A549 (cell line): ENCODE data around the gene PAGE4. TPM values are rescaled to one million over a fixed set of nuclear protein-coding genes. Genes with fewer than 3 reads are reported as not detected.

Experiments used
- ATAC-seq, 2 experiments: fragments of 200-7000 bp in 1 of 2; fragments of >200 bp in 1 of 2; cut with Nextera tagmentation in 1 of 2; cut with Tn5 transposase in 1 of 2; 3 replicates each; pipeline versions ENCODE4 v1.8.0 to v1.9.1; 2018 to 2020; ENCODE audit warnings: mild to moderate bottlenecking in 1 of 2, moderate library complexity in 1 of 2
- CTCF ChIA-PET: fragments of 300-600 bp; sonication (Branson Sonifier 250); formaldehyde crosslinking; extraction: SDS; loops from one replicate; lab custom pipeline; 2021; ENCODE audit warnings: antibody characterized with exemption, inconsistent platforms; lab: Yijun Ruan, JAX
- POLR2A ChIA-PET: fragments of 350-600 bp; formaldehyde crosslinking; extraction: SDS; loops from one replicate; lab custom pipeline; 2021; ENCODE audit warnings: antibody characterized with exemption, inconsistent platforms; lab: Yijun Ruan, JAX
- DNase-seq, 2 experiments: peaks; one replicate each; pipeline versions ENCODE4 v3.0.0 to v3.0.0-alpha.2; 2011 to 2016; ENCODE audit warnings: low read depth in 1 of 2, low spot score in 1 of 2
- FAIRE-seq: peaks from 2 replicates; lab custom pipeline; 2011; peaks lifted over from hg19 to GRCh38; lab: Jason Lieb, UNC
- H3K27ac ChIP-seq, 2 experiments: fragments of >200 bp; sonication (Bioruptor Twin); formaldehyde crosslinking; 3 replicates each; pipeline ENCODE4 v1.5.1; 2016 to 2017
- H3K4me1 ChIP-seq: fragments of >200 bp; sonication (Bioruptor Twin); formaldehyde crosslinking; 3 replicates; pipeline ENCODE4 v1.6.1; 2016
- H3K4me2 ChIP-seq: fragments of >200 bp; sonication (Bioruptor Twin); formaldehyde crosslinking; 3 replicates; pipeline ENCODE4 v1.6.1; 2016
- H3K4me3 ChIP-seq: fragments of >200 bp; sonication (Bioruptor Twin); formaldehyde crosslinking; 3 replicates; pipeline ENCODE4 v1.5.1; 2016
- H3K9me3 ChIP-seq: fragments of >200 bp; sonication (Bioruptor Twin); formaldehyde crosslinking; 3 replicates; pipeline ENCODE4 v1.6.1; 2016
- CBX8 ChIP-seq: fragments of 200-600 bp; sonication (generic); IDR thresholded peaks from 2 replicates; pipeline ENCODE4 v1.6.1; 2016
- EHMT2 ChIP-seq: fragments of 200-600 bp; sonication (generic); IDR thresholded peaks from 2 replicates; pipeline ENCODE4 v1.6.1; 2016; ENCODE audit warnings: antibody characterized with exemption, low read depth, mild to moderate bottlenecking, moderate library complexity
- FOSB ChIP-seq: fragments of 250-450 bp; sonication (Bioruptor Pico); IDR thresholded peaks from 2 replicates; pipeline ENCODE4 v1.5.0; 2020; ENCODE audit warnings: mild to moderate bottlenecking, moderate library complexity
- FOXS1 ChIP-seq: fragments of 250-450 bp; sonication (Bioruptor Pico); IDR thresholded peaks from 2 replicates; pipeline ENCODE4 v1.5.0; 2020; ENCODE audit warnings: mild to moderate bottlenecking, moderate library complexity
- HOXB5 ChIP-seq: fragments of 250-450 bp; sonication (Bioruptor Pico); IDR thresholded peaks from 2 replicates; pipeline ENCODE4 v1.5.0; 2020; ENCODE audit warnings: mild to moderate bottlenecking, moderate library complexity
- JUNB ChIP-seq: fragments of >200 bp; sonication (Bioruptor Twin); formaldehyde crosslinking; IDR thresholded peaks from 2 replicates; pipeline ENCODE4 v1.6.1; 2016
- NFE2L2 ChIP-seq: fragments of 150-350 bp; conservative IDR thresholded peaks from 2 replicates; pipeline ENCODE4 v1.6.1; 2014; ENCODE audit warnings: low read length
- NR3C1 ChIP-seq: fragments of >200 bp; sonication (Bioruptor Twin); formaldehyde crosslinking; IDR thresholded peaks from 3 replicates; pipeline ENCODE4 v1.6.1; 2017
- POLR2AphosphoS2 ChIP-seq: conservative IDR thresholded peaks from 2 replicates; pipeline ENCODE4 v1.6.1; 2012; ENCODE audit warnings: low read length, improper control_type of control experiment, inconsistent platforms
- RAD21 ChIP-seq, 2 experiments: fragments of >200 bp in 1 of 2; sonication (Bioruptor Twin) in 1 of 2; formaldehyde crosslinking in 1 of 2; IDR thresholded peaks in 1 of 2; conservative IDR thresholded peaks in 1 of 2; 2 replicates in 1 of 2; 3 replicates in 1 of 2; pipeline ENCODE4 v1.6.1; 2012 to 2018; ENCODE audit warnings: inconsistent platforms in 1 of 2
- RCOR1 ChIP-seq: fragments of 150-350 bp; IDR thresholded peaks from 2 replicates; pipeline ENCODE4 v1.6.1; 2014; ENCODE audit warnings: antibody characterized with exemption, low read length, low read depth
- RFX5 ChIP-seq: fragments of 450-650 bp; IDR thresholded peaks from 2 replicates; pipeline ENCODE4 v1.7.1; 2014; ENCODE audit warnings: antibody characterized with exemption, mild to moderate bottlenecking, moderate library complexity
- SMC3 ChIP-seq: fragments of >200 bp; sonication (Bioruptor Twin); formaldehyde crosslinking; IDR thresholded peaks from 3 replicates; pipeline ENCODE4 v1.6.1; 2018; ENCODE audit warnings: inconsistent platforms
- SREBF2 ChIP-seq: fragments of 450-650 bp; IDR thresholded peaks from 2 replicates; pipeline ENCODE4 v1.6.1; 2014; ENCODE audit warnings: mild to moderate bottlenecking, moderate library complexity
- ZC3H11A ChIP-seq: fragments of 450-650 bp; IDR thresholded peaks from 2 replicates; pipeline ENCODE4 v1.6.1; 2014; ENCODE audit warnings: antibody characterized with exemption, mild to moderate bottlenecking
- ZNF302 ChIP-seq: fragments of 250-450 bp; sonication (Bioruptor Pico); IDR thresholded peaks from 2 replicates; pipeline ENCODE4 v1.9.0; 2021; ENCODE audit warnings: inconsistent platforms, mild to moderate bottlenecking, moderate library complexity
- WGBS: methylation state at CpG from one replicate; pipeline ENCODE4 v1.1.6; 2017; ENCODE audit errors: missing lambda C conversion rate; 5-methylcytosine and 5-hydroxymethylcytosine counted together
- polyA plus RNA-seq, 4 experiments: library from polyadenylated mRNA; depleted of rRNA in 3 of 4; stranded (reverse); fragments of >200 nt; fragmentation: RNase III in 1 of 4; extraction: RNeasy Plus Mini Kit Qiagen cat#74134 plus additional on column Dnase treatment in 1 of 4; gene quantifications; 2 replicates in 3 of 4; 3 replicates in 1 of 4; pipeline ENCODE4 v1.2.3, GENCODE V29; 2011 to 2017
- TF ChIP-seq, protein P1 (sequence below): fragments of 450-650 bp; IDR thresholded peaks from 2 replicates; pipeline ENCODE4 v1.6.1; 2014; ENCODE audit warnings: antibody characterized with exemption
- TF ChIP-seq, protein P2 (sequence below): fragments of 150-350 bp; IDR thresholded peaks from 2 replicates; pipeline ENCODE4 v1.6.1; 2014; ENCODE audit warnings: low read depth, mild to moderate bottlenecking, low read length
- TF ChIP-seq, protein P3 (sequence below): fragments of 250-450 bp; sonication (Bioruptor Pico); IDR thresholded peaks from 2 replicates; pipeline ENCODE4 v1.5.0; 2021; ENCODE audit warnings: mild to moderate bottlenecking, moderate library complexity, borderline replicate concordance
- TF ChIP-seq, protein P4 (sequence below): IDR thresholded peaks from 2 replicates; pipeline ENCODE4 v1.6.1; 2012
- TF ChIP-seq, protein P5 (sequence below): fragments of >200 bp; sonication (Bioruptor Twin); formaldehyde crosslinking; IDR thresholded peaks from 3 replicates; pipeline ENCODE4 v1.5.1; 2016

The PAGE4 gene
- polyA plus RNA-seq, 2 of the 4 experiments (the other 2 are of a cell fraction), result not detected

DNA sequence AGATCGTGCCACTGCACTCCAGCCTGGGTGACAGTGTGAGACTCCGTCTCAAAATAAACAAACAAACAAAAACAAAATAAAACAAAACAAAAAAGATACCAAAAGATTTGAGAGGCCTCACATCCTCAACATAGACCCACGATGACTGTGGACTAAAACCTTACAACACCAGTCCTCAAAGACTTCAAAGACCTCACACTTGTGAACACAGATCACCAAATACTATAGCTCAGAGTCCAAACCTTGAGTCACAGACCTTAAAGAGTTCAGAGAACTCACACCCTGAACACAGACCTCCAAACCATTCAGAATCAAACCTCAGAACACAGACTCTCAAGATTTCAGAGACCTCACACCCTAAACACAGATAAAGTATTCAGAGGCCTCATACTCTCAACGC is 12.7 kb upstream of the PAGE4 start:
- 25% methylated on average over 4 of the region's 4 CpGs for WGBS
- ATAC-seq (no peak), FAIRE-seq (no peak), DNase-seq (no peak)
- TF ChIP-seq, protein P1, sequence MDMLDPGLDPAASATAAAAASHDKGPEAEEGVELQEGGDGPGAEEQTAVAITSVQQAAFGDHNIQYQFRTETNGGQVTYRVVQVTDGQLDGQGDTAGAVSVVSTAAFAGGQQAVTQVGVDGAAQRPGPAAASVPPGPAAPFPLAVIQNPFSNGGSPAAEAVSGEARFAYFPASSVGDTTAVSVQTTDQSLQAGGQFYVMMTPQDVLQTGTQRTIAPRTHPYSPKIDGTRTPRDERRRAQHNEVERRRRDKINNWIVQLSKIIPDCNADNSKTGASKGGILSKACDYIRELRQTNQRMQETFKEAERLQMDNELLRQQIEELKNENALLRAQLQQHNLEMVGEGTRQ, result no peak
- TF ChIP-seq NR3C1 (no peak), ZC3H11A (no peak), RFX5 (no peak), FOSB (CRISPR knock-in tag) (no peak), ZNF302 (CRISPR knock-in tag) (no peak), FOXS1 (CRISPR knock-in tag) (no peak), SREBF2 (no peak), CBX8 (no peak), EHMT2 (no peak), SMC3 (no peak), HOXB5 (no peak), RCOR1 (no peak), POLR2AphosphoS2 (no peak), NFE2L2 (no peak)
- TF ChIP-seq, protein P2, sequence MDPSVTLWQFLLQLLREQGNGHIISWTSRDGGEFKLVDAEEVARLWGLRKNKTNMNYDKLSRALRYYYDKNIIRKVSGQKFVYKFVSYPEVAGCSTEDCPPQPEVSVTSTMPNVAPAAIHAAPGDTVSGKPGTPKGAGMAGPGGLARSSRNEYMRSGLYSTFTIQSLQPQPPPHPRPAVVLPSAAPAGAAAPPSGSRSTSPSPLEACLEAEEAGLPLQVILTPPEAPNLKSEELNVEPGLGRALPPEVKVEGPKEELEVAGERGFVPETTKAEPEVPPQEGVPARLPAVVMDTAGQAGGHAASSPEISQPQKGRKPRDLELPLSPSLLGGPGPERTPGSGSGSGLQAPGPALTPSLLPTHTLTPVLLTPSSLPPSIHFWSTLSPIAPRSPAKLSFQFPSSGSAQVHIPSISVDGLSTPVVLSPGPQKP, result no peak
- TF ChIP-seq, protein P3, sequence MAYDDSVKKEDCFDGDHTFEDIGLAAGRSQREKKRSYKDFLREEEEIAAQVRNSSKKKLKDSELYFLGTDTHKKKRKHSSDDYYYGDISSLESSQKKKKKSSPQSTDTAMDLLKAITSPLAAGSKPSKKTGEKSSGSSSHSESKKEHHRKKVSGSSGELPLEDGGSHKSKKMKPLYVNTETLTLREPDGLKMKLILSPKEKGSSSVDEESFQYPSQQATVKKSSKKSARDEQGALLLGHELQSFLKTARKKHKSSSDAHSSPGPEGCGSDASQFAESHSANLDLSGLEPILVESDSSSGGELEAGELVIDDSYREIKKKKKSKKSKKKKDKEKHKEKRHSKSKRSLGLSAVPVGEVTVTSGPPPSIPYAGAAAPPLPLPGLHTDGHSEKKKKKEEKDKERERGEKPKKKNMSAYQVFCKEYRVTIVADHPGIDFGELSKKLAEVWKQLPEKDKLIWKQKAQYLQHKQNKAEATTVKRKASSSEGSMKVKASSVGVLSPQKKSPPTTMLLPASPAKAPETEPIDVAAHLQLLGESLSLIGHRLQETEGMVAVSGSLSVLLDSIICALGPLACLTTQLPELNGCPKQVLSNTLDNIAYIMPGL (CRISPR knock-in tag), result no peak
- TF ChIP-seq, protein P4, sequence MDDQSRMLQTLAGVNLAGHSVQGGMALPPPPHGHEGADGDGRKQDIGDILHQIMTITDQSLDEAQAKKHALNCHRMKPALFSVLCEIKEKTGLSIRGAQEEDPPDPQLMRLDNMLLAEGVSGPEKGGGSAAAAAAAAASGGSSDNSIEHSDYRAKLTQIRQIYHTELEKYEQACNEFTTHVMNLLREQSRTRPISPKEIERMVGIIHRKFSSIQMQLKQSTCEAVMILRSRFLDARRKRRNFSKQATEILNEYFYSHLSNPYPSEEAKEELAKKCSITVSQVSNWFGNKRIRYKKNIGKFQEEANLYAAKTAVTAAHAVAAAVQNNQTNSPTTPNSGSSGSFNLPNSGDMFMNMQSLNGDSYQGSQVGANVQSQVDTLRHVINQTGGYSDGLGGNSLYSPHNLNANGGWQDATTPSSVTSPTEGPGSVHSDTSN, result no peak
- H3K27ac ChIP-seq, result no peak overlapping the region
- H3K4me1 ChIP-seq, result no peaks in the 10 kb centered on the region
- no peak overlapping the region for H3K4me2 ChIP-seq
- CTCF ChIA-PET, result no interaction called here
- H3K9me3 ChIP-seq, result no peaks in the 10 kb centered on the region
- POLR2A ChIA-PET, result no interaction called here
- H3K4me3 ChIP-seq, result no peak overlapping the region

DNA sequence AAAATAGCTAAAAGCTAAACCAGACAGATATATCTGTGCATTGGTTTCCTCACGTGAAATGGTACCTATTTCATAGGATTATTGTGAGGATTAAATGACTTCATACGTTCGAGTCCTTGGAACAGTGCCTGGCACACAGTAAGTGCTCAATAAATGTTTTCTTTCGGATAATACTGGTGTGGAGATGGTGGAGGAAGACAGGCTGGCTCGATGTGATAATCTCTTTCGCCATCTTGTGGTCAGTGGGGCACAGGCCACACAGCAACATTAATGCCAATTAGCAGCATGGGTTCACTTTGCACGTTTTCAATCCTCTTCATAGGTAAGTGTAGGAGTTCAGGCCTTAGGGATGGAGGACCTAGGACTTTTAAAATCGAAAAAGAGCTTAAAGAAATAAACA is 9.3 kb downstream of the PAGE4 start:
- TF ChIP-seq JUNB, result no peak
- TF ChIP-seq SMC3, result peak; percentile 37; the same call in 1 of the 3 replicates
- TF ChIP-seq RAD21 (conservative IDR thresholded peaks at IDR 0.05 in 1 of 2, IDR thresholded peaks at IDR 0.05 in 1 of 2), result peak; percentile 64 to 69
- TF ChIP-seq, protein P5, sequence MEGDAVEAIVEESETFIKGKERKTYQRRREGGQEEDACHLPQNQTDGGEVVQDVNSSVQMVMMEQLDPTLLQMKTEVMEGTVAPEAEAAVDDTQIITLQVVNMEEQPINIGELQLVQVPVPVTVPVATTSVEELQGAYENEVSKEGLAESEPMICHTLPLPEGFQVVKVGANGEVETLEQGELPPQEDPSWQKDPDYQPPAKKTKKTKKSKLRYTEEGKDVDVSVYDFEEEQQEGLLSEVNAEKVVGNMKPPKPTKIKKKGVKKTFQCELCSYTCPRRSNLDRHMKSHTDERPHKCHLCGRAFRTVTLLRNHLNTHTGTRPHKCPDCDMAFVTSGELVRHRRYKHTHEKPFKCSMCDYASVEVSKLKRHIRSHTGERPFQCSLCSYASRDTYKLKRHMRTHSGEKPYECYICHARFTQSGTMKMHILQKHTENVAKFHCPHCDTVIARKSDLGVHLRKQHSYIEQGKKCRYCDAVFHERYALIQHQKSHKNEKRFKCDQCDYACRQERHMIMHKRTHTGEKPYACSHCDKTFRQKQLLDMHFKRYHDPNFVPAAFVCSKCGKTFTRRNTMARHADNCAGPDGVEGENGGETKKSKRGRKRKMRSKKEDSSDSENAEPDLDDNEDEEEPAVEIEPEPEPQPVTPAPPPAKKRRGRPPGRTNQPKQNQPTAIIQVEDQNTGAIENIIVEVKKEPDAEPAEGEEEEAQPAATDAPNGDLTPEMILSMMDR, result peak; percentile 65
- Histone ChIP-seq H3K9me3 (no peaks in the 10 kb centered on the region), H3K4me2 (no peak overlapping the region), H3K4me3 (no peak overlapping the region), H3K27ac (no peak overlapping the region), H3K4me1 (no peaks in the 10 kb centered on the region)
- ChIA-PET POLR2A (no interaction called here), CTCF (interaction anchor here (0.6 to 2.7 kb wide), 17 partner anchors 9 to 1207 kb away, joined by 3 to 17 read pairs (median 4); no protein-coding TSS in a partner anchor)
- peak; percentile 9 to 34 for DNase-seq
- ATAC-seq, result peak; percentile 75 to 90; a peak in 4 of 6 replicates
- FAIRE-seq, result no peak
- 2% methylated on average over 8 of the region's 8 CpGs for WGBS
